HG03103 (cell line): ENCODE data around the gene NMS.

Source experiments
- ATAC-seq: cut with Tn5 transposase; IDR thresholded peaks from one replicate; pipeline ENCODE4 v1.9.1; 2021; ENCODE audit warnings: low read depth; ENCODE audit not compliant: unreplicated experiment

NMS gene

GRCh38 chr2:100483895-100484294 is 13.6 kb downstream of the NMS start:
- no peak for ATAC-seq

- ATAC-seq, result no peak
Measured at GRCh38 chr2:100484390-100484789, 14.1 kb downstream of the NMS start.

GRCh38 chr2:100485396-100485795 is 15.1 kb downstream of the NMS start:
- ATAC-seq, result no peak

- no peak for ATAC-seq
Measured at GRCh38 chr2:100494712-100495111, 24.4 kb downstream of the NMS start.

- no peak for ATAC-seq
Measured at GRCh38 chr2:100502782-100503181, 32.5 kb downstream of the NMS start.

- no peak for ATAC-seq
Measured at GRCh38 chr2:100504542-100504941, 34.3 kb downstream of the NMS start.

GRCh38 chr2:100509066-100509465 is 38.8 kb downstream of the NMS start:
- no peak for ATAC-seq

- no peak for ATAC-seq
Measured at GRCh38 chr2:100513650-100514049, 43.4 kb downstream of the NMS start.

GRCh38 chr2:100517556-100517955 is 47.3 kb downstream of the NMS start:
- no peak for ATAC-seq

- ATAC-seq, result no peak
Measured at GRCh38 chr2:100518801-100519200, 48.5 kb downstream of the NMS start.

- no peak for ATAC-seq
Measured at GRCh38 chr2:100520224-100520623, 49.9 kb downstream of the NMS start.

GRCh38 chr2:100522430-100522829 is 52.1 kb downstream of the NMS start:
- no peak for ATAC-seq

GRCh38 chr2:100524331-100524730 is 54.0 kb downstream of the NMS start:
- ATAC-seq, result no peak

GRCh38 chr2:100526868-100527267 is 56.6 kb downstream of the NMS start:
- ATAC-seq, result no peak

- ATAC-seq, result no peak
Measured at GRCh38 chr2:100527440-100528015, 57.2 kb downstream of the NMS start.

GRCh38 chr2:100529176-100529575 is 58.9 kb downstream of the NMS start:
- ATAC-seq, result no peak

GRCh38 chr2:100529900-100530299 is 59.6 kb downstream of the NMS start:
- ATAC-seq, result no peak
